NCI-H2196 treated with DMSO at 0.1 percent for 48 hours (cell line): ENCODE measurements around the gene SLC7A14.

Source experiments
- DNase-seq: peaks from one replicate; lab custom pipeline; 2025; ENCODE audit not compliant: unreplicated experiment; lab: John Stamatoyannopoulos, UW

Gene SLC7A14

GRCh38 chr3:170539897-170540296 is 46.0 kb downstream of the SLC7A14 start:
- DNase-seq, result no peak

GRCh38 chr3:170536712-170537111 is 49.2 kb downstream of the SLC7A14 start:
- no peak for DNase-seq

- no peak for DNase-seq
Measured at GRCh38 chr3:170534227-170534626, 51.6 kb downstream of the SLC7A14 start.

- no peak for DNase-seq
Measured at GRCh38 chr3:170532573-170532972, 53.3 kb downstream of the SLC7A14 start.

GRCh38 chr3:170531657-170532335 is 54.1 kb downstream of the SLC7A14 start:
- DNase-seq, result no peak

GRCh38 chr3:170531054-170531453 is 54.8 kb downstream of the SLC7A14 start:
- DNase-seq, result no peak

GRCh38 chr3:170529912-170530311 is 56.0 kb downstream of the SLC7A14 start:
- no peak for DNase-seq

- no peak for DNase-seq
Measured at GRCh38 chr3:170529346-170529745, 56.5 kb downstream of the SLC7A14 start.

- no peak for DNase-seq
Measured at GRCh38 chr3:170528726-170529125, 57.1 kb downstream of the SLC7A14 start.

GRCh38 chr3:170524073-170524472 is 61.8 kb downstream of the SLC7A14 start:
- no peak for DNase-seq

- DNase-seq, result no peak
Measured at GRCh38 chr3:170523248-170523647, 62.6 kb downstream of the SLC7A14 start.

GRCh38 chr3:170522201-170522600 is 63.7 kb downstream of the SLC7A14 start:
- no peak for DNase-seq

- no peak for DNase-seq
Measured at GRCh38 chr3:170520996-170521395, 64.9 kb downstream of the SLC7A14 start.

GRCh38 chr3:170517242-170517945 is 68.5 kb downstream of the SLC7A14 start:
- no peak for DNase-seq

- DNase-seq, result no peak
Measured at GRCh38 chr3:170513642-170514041, 72.2 kb downstream of the SLC7A14 start.

GRCh38 chr3:170511371-170511770 is 74.5 kb downstream of the SLC7A14 start:
- DNase-seq, result no peak

GRCh38 chr3:170508839-170509238 is 77.0 kb downstream of the SLC7A14 start:
- no peak for DNase-seq

- no peak for DNase-seq
Measured at GRCh38 chr3:170508291-170508690, 77.6 kb downstream of the SLC7A14 start.

GRCh38 chr3:170507063-170507462 is 78.8 kb downstream of the SLC7A14 start:
- no peak for DNase-seq

GRCh38 chr3:170506556-170506955 is 79.3 kb downstream of the SLC7A14 start:
- DNase-seq, result no peak

- no peak for DNase-seq
Measured at GRCh38 chr3:170502297-170502696, 83.6 kb downstream of the SLC7A14 start.

- DNase-seq, result no peak
Measured at GRCh38 chr3:170500995-170501394, 84.9 kb downstream of the SLC7A14 start.

- DNase-seq, result no peak
Measured at GRCh38 chr3:170500462-170500861, 85.4 kb downstream of the SLC7A14 start.
